HG02970 (cell line): ENCODE results near the gene NPPA.
"Not testable (repeated sequence)": the region's sequence is repeated elsewhere in the genome, so short reads cannot be mapped to it uniquely, and the experiment has no call there.

Experiments used
- ATAC-seq: cut with Tn5 transposase; IDR thresholded peaks from one replicate; pipeline ENCODE4 v1.9.1; 2021; ENCODE audit warnings: mild to moderate bottlenecking, moderate library complexity, moderate number of reproducible peaks; ENCODE audit not compliant: unreplicated experiment, low FRiP score

Gene NPPA

DNA sequence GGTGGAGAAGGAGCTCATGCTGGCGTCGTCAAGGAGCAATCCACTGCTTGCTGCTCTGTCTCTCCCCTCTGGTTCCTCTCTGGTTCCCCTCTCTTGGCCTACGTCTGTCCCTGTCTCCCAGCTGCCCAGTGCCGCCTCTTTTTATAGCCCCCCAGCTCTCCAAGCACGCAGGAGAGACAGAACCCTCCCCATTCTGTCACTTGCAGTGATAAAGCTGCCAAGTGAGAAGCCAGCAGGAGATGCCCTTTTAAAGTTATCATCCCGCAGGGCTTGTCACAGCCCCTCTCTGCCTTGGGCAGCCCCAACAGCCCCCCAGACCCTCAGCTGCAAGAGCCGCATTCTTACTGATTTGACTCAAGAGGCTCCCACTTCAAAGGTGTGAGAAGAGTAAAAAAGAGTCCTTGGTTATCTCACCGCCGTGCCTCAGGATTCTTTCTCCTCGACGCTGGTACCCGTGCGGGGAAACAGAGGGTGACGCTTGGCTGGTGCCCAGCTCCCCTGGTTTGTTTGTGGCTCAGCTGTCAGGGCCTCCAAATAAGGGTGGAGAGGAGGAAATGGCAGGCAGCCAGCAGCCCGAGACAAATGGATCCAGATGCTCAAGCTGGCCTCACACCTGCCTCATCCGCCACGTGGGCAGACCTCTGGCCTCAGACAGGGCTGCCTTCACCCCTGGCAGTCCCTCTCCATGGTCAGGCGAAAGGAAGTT is at the start of gene NPPA:
NPPA (minus strand) TSS at position 117 of the 706 bp plus-strand sequence; CDS start at position 18, 99 bp downstream.
- no peak for ATAC-seq

DNA sequence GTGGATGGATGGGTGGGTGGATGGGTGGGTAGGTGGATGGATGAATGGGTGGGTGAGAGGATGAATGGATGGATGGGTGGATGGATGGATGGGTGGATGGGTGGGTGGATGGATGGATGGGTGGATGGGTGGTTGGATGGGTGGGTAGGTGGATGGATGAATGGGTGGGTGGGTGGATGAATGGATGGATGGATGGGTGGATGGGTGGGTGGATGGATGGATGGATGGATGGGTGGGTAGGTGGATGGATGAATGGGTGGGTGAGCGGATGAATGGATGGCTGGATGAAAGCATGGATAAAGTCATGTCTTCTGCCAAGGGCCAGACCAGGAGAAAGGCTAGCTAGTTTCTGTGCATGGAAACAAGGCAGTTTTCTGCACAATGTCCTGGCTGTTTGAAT is 46.9 kb upstream of the NPPA start:
- not testable (repeated sequence) for ATAC-seq

DNA sequence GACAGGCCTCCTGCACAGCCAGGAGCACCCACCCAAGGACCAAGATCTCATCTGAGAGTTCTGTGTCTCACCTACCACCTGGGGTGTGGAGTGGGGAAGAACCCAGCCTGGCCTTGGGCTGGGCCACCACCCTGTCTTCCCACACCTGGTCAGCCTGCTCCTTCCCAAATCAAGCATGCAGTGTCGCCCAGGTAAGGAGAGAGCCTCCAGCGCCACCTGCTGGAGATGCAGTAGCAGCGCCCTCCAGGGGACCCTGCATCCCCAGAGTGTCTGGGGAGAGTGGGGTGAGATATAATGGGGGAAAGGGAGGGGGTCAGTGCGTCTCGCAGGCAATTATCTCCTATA is 46.3 kb upstream of the NPPA start:
- no peak for ATAC-seq

DNA sequence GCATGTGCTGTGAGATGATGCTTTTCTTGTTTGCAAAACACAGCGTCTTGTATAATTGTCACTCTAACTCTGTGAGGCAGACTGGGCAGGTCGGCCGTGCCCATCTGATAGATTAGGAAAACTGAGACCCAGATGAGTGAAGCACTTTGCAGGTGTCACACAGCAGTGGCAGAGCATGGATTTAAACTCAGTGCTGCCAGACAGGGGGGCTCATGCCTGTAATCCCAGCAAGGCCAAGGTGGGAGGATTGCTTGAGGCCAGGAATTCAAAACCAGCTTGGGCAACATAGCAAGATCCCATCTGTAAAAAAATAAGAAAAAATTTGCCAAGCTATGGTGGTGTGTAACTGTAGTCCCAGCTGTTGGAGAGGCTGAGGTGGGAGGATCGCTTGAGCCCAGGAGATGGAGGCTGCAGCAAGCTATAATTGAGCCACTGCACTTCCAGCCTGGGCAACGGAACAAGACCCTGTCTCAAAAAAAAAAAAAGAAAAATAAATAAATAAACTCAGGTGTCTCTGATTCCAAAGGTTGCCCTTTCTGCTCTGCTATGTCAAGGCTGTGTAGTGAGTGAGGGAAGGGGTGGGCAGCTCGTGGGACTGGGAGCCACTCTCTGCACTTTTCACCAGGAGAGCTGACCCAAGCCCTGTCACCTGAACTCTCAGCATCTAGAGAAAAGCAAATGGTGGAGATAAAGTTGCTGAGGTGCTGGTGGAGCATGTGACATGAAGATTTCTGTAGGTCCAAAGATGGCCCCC is 44.0 kb upstream of the NPPA start:
- ATAC-seq: no peak

DNA sequence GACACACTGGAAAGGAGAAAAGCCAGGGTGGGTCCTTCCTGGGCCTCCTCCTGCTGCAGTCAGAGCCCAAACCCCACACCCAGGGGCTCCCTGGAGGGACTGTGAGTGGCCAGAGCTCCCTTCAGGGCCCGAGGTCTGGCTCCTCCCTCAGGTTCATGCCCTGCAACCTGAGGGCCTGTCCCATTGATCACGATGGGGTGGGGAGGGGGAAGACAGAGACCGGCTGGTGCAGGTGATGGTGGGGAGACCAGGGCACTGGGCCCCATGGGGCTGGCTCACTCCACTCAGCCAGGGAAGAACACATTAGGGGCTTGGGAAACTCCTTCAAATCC is 41.3 kb upstream of the NPPA start:
- no peak for ATAC-seq

DNA sequence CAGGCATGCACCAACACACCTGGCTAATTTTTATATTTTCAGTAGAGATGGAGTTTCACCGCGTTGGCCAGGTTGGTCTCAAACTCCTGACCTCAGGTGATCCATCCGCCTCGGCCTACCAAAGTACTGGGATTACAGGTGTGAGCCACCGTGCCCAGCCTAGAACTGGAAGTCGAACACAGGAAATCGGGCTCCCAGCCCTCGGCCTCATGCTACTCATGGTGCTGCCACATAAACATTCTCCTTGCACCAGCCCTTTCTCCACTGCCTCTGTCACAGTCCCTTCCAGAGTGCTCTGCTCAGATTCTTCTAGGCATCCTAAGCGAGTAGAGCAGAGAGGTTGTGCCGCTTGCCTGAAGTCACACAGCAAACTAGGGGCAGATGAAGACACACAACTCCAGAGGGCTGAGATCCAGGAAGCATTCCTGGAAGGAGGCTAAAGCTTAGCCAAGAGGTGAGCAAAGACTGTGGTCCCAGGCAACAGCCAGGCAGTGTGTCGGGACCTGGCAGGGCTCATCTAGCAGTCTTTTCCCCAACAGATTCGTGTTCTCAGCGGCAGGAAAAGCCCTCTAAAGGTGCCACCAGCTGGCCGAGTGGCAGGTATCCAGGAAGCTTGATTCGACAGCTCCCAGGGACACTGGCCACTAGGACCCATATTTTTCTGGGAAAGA is 40.8 kb upstream of the NPPA start:
- ATAC-seq: no peak

DNA sequence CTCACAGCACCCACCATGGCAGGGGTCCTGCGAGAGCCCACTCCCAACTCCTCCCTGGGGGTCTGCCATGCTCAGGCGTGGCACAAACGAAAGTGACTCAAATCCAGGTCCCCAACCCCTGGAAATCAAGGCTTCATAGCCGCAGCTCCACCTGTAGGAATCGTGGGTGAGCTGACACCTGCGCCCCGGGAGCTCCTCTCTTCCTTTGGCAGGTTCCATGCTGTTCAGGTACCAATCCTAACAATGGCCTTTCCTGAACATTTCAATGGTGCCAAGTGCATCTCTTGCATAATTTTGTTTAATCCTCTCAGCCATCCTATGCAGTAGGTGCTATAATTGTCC is 40.1 kb upstream of the NPPA start:
- no peak for ATAC-seq

DNA sequence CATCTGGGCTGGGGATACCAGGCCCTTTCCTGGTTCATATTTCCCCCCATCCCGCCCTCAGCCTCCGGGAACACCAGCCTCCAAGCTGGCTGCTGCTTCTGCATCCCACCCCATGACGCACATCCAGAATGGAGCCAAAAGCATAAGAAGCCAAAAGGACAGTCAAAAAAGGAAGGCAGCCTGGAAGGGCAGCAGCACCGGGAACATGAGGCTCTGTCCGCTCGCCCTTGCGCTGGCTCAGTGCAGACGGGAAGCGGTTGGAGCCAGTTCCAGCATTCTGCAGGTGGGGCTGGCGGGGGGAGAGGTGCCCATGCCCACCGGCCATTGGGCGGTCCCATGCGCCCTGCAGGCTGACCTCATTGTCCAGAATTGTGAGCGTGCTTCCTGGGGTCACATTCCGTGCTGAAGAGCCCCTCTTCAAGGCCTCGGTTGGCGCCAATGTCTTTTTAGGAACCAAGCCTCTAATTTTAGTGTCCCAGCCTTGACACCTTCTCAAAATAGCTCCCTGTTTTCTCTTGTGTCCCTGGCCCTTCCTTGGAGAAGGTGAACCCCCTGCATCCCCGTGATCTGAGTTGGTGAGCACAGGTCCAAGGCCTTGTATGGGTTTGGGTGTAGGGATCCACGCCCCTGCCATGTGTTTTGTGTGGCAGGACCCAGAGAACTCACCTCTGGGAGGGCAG is 39.5 kb upstream of the NPPA start:
- ATAC-seq: no peak

DNA sequence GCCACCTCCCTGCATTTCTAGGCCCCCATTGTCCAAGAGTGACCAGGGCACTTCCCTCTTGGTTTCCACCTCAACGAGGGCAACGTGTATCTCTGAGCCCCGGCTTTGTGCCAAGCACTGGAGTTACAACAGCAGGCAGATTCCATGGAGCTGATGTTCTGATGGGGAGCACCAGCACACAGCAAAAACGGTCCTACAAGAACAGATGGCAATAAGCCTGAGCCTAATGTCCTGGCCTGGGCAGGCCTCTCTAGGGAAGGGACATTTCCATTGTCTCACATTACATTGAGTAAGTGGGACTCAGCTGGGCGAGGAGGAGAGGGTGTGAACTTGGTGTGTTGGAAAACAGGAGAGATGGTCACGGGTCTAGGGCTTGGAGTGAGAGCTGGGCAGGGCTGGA is 38.3 kb upstream of the NPPA start:
- no peak for ATAC-seq

DNA sequence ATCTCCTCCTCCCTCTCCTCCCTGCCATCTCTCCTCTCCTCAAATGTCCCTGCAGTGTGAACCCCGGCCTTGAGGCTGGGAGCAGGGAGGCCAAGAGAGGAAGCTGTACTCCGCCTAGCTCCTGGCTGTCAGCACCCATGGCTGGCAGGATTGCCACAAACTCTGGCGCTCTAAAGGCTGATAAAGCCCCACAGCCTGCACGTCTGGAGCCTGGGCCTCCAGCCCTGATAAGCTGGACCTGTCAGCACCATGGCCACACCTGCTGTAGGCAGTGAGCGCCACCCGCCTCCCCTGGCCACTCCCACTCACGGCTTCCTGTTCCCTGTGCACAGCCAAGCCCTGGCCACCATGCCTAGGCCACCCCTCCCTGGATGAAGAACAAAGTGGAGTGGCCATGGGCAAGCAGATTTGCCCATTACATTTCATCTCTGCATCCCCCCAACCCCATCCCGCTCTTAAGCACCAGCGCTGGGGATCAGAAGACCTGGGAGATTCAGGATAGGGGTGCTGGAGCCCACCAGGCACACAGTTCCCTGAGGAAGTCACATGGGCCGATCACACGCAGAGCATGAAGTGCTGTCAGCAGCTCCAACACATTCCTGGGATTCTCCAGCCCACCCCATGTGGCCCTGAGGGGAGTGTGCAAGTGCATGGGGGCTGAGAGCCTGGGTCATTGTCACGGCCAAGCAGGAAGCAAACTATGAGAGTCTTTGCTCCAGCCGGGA is 35.4 kb upstream of the NPPA start:
- no peak for ATAC-seq

DNA sequence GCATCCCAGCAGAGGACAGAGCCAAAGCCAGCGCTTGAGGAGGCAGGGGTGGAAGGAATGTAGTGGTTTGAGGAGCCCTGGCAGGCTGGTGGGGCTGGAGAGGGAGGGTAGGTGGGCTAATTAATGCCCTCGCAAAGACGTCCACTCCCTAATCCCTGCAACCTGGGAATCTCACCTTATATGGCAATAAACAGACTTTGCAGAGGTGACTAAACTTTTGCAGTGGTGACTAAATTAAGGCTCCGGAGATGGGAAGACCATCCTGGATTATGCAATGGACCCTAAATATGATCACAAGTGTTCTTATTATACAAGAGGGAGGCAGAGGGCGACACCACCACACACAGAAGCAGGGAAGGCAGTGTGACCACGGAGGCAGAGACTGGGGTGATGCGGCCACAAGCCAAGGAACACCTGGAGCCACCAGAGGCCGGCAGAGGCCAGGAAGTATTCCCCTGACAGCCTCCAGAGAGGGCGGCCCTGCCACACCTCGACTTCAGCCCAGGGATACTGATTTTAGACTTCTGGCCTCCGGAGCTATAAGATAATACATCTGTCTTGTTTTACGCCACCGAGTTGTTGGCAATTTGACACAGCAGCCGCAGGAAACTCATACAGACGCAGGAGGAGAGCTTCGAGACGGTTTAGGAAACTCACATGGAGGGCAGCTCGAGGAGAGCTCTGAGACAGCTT is 34.3 kb upstream of the NPPA start:
- ATAC-seq: no peak

DNA sequence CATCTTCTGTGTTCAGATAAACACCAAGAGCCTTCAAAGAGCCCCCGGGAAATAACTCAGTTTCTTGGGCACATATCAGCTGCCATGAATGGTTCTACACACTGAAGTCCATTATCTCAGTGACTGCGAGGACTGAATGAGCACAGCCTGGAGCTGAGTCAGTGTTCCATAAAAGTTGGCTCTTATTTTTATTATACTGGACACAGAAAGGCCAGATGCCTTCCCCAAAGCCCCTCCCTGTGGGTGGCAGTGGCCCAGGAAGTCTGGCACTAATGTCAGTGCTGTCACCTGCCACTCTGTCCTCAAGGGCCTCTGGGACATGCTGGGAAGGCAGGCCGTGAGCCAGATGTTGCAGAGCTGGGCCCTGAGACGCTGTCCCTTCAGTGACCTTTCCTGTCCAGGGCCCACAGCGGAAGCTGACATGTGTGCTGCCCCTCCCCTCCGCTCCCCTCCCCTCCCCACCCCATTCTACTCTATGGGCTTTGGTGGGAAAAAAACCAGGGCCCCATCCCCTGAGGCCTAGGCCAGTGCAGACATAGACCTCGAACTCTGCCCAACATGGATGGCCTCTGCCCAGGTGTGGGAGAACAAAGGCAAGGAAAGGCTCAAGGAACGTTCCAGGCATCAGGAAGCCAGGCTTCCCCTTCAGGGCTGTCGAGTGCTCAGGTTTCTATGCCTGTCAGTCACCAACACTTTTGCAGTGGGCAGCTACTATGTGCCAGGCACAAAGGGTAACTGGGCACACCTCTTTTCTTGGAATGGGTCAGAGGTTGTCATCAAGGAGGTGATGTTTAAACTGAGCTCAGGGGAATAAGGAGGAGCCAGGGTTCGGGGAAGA is 33.5 kb upstream of the NPPA start:
- ATAC-seq: no peak

DNA sequence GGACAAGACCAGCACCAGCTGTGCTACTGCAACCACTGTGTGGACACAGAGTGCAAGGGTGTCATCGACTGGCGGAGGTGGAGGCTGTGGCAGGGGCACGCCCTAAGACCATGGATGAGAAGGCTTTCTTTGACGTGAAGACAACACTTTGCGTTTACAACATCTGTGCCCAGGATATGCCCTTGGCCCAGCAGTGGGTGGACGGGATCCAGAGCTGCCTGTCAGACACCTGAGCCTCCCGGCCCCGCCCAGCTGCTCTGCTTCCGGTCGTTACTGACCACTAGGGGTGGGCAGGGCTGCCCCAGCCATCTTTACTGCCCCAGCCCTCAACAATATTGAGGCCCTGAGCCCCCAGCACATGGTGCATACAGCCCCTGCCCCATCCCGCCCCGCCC is 32.6 kb upstream of the NPPA start:
- ATAC-seq: no peak

DNA sequence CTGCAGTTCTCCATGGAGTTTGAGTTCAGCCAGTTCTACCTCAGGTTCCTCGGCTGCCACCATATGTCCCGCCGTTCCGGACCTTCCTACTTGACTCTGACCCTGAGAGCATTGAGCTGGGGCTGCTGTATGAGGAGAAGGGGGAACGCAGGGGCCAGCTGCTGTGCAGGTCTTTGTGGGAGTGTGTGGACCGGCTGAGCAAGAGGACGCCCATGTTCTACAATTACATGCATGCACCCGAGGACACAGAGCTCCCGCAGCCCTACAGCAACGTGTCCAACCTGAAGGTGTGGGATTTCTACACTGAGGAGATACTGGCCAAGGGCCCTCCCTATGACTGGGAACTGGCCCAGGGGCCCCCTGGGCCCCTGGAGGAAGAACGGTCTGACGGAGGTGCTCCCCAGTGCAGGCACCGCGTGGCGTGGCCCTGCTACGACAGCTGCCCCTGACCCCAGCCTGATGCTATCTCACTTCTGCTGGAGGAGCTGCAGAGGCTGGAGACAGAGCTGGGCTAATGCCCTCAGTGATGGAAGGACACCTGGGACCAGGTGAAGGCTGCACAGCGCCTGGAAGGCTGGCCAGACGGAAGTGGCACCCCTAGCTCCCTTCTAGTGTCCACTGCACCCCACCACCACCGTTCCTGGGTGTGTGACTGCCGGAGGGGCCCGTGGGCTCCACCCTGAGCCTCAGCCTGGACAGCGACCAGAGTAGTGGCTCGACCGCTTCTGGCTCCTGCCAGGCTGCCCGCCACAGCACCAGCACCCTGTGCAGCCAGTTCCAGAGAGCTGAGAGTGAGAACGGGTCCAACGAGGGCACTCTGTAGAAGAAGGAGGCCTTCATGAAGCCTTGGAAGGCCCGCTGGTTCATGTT is 32.0 kb upstream of the NPPA start:
- ATAC-seq: no peak

DNA sequence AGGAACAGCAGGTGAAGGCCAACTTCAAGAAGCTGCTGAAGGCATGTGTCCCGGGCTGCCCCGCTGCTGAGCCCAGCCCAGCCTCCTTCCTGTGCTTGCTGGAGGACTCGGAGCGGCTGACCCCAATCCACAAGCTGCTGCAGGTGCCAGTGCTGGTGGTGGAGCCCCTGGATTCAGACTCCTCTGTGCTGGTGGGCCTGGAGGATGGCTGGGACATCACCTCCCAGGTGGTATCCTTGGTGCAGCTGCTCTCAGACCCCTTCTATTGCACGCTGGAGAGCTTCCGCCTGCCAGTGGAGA is 31.3 kb upstream of the NPPA start:
- no peak for ATAC-seq

DNA sequence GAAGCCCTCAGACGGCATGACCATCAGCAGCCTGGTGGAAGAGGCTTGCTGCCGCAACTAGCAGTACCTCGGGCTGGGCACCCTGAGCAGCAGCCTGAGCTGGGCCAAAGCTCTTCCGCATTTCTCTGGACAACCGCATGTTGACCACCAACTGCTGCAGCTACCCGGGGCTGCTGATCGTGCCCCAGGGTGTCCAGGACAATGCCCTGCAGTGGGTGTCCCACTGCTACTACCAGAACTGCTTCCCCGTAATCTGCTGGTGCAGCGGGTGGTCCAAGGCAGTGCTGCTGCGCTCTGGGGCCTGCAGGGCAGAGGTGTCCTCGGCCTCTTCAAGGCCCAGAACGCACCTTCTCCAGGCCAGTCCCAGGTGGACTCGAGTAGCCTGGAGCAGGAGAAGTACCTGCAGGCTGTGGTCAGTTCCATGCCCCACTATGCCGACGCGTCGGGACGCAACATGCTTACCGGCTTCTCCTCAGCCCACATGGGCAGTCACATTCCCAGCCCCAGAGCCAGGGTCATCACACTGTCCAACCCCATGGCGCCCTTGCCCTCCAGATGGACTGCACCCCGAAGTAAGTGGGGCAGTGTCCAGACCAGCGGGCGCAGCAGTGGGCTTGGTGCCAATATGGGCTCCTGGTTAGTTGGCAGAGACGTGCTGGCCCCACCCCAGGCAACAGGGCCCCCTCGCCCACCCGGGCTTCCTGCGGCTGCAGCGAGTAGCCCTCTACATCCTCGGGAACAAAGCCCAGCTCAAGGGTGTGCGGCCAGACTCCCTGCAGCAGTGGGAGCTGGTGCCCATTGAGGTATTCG is 30.7 kb upstream of the NPPA start:
- no peak for ATAC-seq

DNA sequence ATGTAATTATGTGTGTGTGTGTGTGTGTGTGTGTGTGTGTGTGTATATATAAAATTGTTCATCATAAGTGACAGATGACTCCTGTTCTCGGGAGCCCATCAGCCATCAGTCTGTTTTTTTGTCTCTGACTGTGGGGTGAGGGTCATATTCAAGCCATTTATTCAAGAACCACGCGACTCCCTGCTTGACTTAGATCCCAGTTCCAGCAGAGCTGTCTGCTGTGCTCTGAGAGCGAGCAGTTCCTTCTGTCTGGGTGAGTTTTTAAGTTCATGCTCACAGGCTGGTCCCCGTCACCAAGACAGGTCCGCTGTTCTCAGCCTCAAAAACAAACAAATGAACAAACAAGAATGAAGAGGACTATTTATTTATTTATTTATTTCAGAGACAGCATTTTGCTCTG is 29.5 kb upstream of the NPPA start:
- ATAC-seq: no peak

DNA sequence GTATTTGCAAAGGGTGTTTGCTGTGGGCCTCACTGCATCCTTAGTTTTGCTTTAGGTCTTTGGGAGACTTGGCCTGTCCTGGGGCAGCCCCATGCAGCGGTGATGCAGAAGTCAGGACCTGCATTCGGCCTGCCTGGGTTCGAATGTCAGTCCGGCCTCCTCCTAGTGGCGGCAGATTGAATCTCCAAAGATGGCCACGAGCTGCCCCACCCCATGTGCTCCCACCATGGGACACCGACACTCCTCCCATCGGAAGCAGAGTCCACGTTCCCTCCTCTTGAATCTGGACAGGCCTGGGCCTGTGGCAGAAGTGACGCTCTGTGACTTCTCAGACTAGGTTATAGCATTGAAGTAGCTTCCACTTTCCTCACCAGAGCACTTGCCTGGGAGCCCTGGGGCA is 27.5 kb upstream of the NPPA start:
- ATAC-seq: no peak
